GM23248 (cell line): ENCODE results near the gene GLI2. TPM values are rescaled to one million over a fixed set of nuclear protein-coding genes. Genes with fewer than 3 reads are reported as not detected.

Source experiments
- DNase-seq: peaks from one replicate; pipeline ENCODE4 v3.0.0-alpha.2; 2015
- H2AFZ ChIP-seq: fragments of 200-600 bp; sonication (generic); 2 replicates; pipeline ENCODE4 v1.6.1; 2016; ENCODE audit warnings: antibody characterized with exemption
- H3F3A ChIP-seq: fragments of 200-600 bp; sonication (generic); 2 replicates; pipeline ENCODE4 v1.6.1; 2016; ENCODE audit warnings: mild to moderate bottlenecking, antibody characterized with exemption, mixed run types; ENCODE audit not compliant: insufficient read depth
- H3K27ac ChIP-seq: fragments of 200-600 bp; sonication (generic); 2 replicates; pipeline ENCODE4 v1.5.1; 2016; ENCODE audit warnings: mild to moderate bottlenecking
- H3K27me3 ChIP-seq: fragments of 200-600 bp; sonication (generic); replicated peaks from 2 replicates; pipeline ENCODE4 v1.6.1; 2016; ENCODE audit warnings: mild to moderate bottlenecking; ENCODE audit not compliant: insufficient read depth
- H3K36me3 ChIP-seq: fragments of 200-600 bp; sonication (generic); 2 replicates; pipeline ENCODE4 v1.6.1; 2016; ENCODE audit warnings: low read depth, mild to moderate bottlenecking
- H3K4me1 ChIP-seq: fragments of 200-600 bp; sonication (generic); 2 replicates; pipeline ENCODE4 v1.6.1; 2016; ENCODE audit warnings: mild to moderate bottlenecking; ENCODE audit not compliant: insufficient read depth
- H3K4me2 ChIP-seq: fragments of 200-600 bp; sonication (generic); one replicate; pipeline ENCODE4 v1.6.1; 2016; ENCODE audit warnings: mild to moderate bottlenecking; ENCODE audit not compliant: unreplicated experiment
- H3K4me3 ChIP-seq: fragments of 200-600 bp; sonication (generic); 2 replicates; pipeline ENCODE4 v1.5.1; 2016; ENCODE audit warnings: mild to moderate bottlenecking
- H3K79me2 ChIP-seq: fragments of 200-600 bp; sonication (generic); 2 replicates; pipeline ENCODE4 v1.6.1; 2016; ENCODE audit warnings: mild to moderate bottlenecking; ENCODE audit not compliant: insufficient read depth
- H3K9ac ChIP-seq: fragments of 200-600 bp; sonication (generic); 2 replicates; pipeline ENCODE4 v1.6.1; 2016; ENCODE audit warnings: mild to moderate bottlenecking
- H3K9me2 ChIP-seq: fragments of 200-600 bp; sonication (generic); 2 replicates; pipeline ENCODE4 v1.6.1; 2016; ENCODE audit warnings: mixed run types, mild to moderate bottlenecking, moderate library complexity; ENCODE audit not compliant: insufficient read depth
- H3K9me3 ChIP-seq: fragments of 200-600 bp; sonication (generic); one replicate; pipeline ENCODE4 v1.6.1; 2017; ENCODE audit warnings: low read depth
- H4K20me1 ChIP-seq: fragments of 200-600 bp; sonication (generic); 2 replicates; pipeline ENCODE4 v1.6.0; 2016; ENCODE audit not compliant: insufficient read depth
- EZH2 ChIP-seq: fragments of 200-600 bp; sonication (generic); IDR thresholded peaks from 2 replicates; pipeline ENCODE4 v1.6.1; 2018; ENCODE audit warnings: antibody characterized with exemption, mild to moderate bottlenecking; ENCODE audit not compliant: insufficient read depth, poor library complexity, severe bottlenecking
- EZH2phosphoT487 ChIP-seq: fragments of 200-600 bp; sonication (generic); IDR thresholded peaks from 2 replicates; pipeline ENCODE4 v1.6.1; 2018; ENCODE audit warnings: antibody characterized with exemption, moderate library complexity, mild to moderate bottlenecking, low read depth; ENCODE audit not compliant: insufficient read depth
- WGBS, 2 experiments: methylation state at CpG; one replicate each; pipeline ENCODE4 v1.1.6; 2015 to 2017; ENCODE audit warnings: low lambda C conversion rate in 2 of 2, low coverage in 1 of 2; ENCODE audit errors: missing lambda C conversion rate in 2 of 2; 5-methylcytosine and 5-hydroxymethylcytosine counted together
- in situ Hi-C: fragments of 300-500 bp; cut with MboI; formaldehyde crosslinking; loops from 2 replicates; pipeline ENCODE4 v1.15.0; 2020
- polyA plus RNA-seq: library from polyadenylated mRNA; unstranded; fragments of >200 nt; fragmentation: Nextera tagmentation; extraction: Ambion mirVana; gene quantifications from 2 replicates; pipeline ENCODE4 v1.2.1, GENCODE V29; 2016
- total RNA-seq: library from RNA; depleted of rRNA; stranded (reverse); fragments of >200 nt; shearing (Covaris generic); gene quantifications from 2 replicates; pipeline ENCODE4 v1.2.3, GENCODE V29; 2014

GLI2 gene
- total and polyA plus RNA-seq, 2 experiments from 2014 or later = 8.3 to 9.0 TPM

GRCh38 chr2:120711694-120712093 lies 24.0 kb upstream of the GLI2 start:
- TF ChIP-seq EZH2 = no peak
- no peak for TF ChIP-seq EZH2phosphoT487
- no peaks in the 10 kb centered on the region for H3K9me2 ChIP-seq
- in situ Hi-C loops = no loop called here
- 75 to 78% methylated on average over 5 of the region's 5 CpGs for WGBS, 2 experiments
- H4K20me1 ChIP-seq = no peaks in the 10 kb centered on the region
- no peaks in the 10 kb centered on the region for H3K9me3 ChIP-seq
- no peak overlapping the region for H3K9ac ChIP-seq
- no peaks in the 10 kb centered on the region for H3K79me2 ChIP-seq
- peaks cover 3% of the 10 kb centered on the region for H3F3A ChIP-seq
- H3K4me3 ChIP-seq = no peak overlapping the region
- no peaks in the 10 kb centered on the region for H3K36me3 ChIP-seq
- H3K27me3 ChIP-seq = no peaks in the 10 kb centered on the region
- H2AFZ ChIP-seq = no peak overlapping the region
- peaks cover 10% of the 10 kb centered on the region for H3K4me1 ChIP-seq
- no peak for DNase-seq
- no peak overlapping the region for H3K4me2 ChIP-seq
- H3K27ac ChIP-seq = no peak overlapping the region

- Histone ChIP-seq H3K27me3 (no peaks in the 10 kb centered on the region), H3K36me3 (no peaks in the 10 kb centered on the region), H4K20me1 (no peaks in the 10 kb centered on the region), H3F3A (peaks cover 3% of the 10 kb centered on the region), H3K4me2 (no peak overlapping the region), H3K9ac (no peak overlapping the region), H3K79me2 (no peaks in the 10 kb centered on the region), H3K4me3 (no peak overlapping the region), H3K4me1 (peaks cover 10% of the 10 kb centered on the region), H3K9me2 (no peaks in the 10 kb centered on the region), H3K27ac (no peak overlapping the region), H3K9me3 (no peaks in the 10 kb centered on the region), H2AFZ (no peak overlapping the region)
- peak; percentile 56 for DNase-seq
- in situ Hi-C loops = no loop called here
- WGBS, 2 experiments = 44 to 50% methylated on average over 3 to 7 of the region's 7 CpGs
- no peak for TF ChIP-seq EZH2
- no peak for TF ChIP-seq EZH2phosphoT487
These were observed 23.4 kb upstream of the GLI2 start for GRCh38 chr2:120712180-120712681.

DNA sequence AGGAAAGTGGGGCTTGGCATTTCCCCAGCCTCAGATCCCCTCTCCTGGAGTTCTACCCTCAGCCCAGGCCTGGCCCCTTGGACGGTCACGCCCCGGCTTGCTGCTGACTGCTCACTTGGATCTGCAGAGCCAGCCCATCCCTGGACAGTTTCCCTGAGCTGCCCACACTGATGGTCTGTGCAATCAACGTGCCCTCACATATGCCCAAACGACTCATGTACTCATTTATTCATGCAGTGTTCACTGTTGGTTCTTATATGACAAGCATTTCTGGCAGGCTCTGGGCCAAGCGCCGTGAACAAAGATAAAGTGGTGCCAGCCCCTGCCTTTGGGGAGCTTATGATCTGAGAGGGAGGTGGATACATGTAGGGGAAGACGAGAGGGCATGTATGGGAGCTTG lies 20.3 kb upstream of the GLI2 start:
- Histone ChIP-seq H4K20me1 (no peaks in the 10 kb centered on the region), H3K36me3 (no peaks in the 10 kb centered on the region), H3K4me2 (no peak overlapping the region), H3K27me3 (no peaks in the 10 kb centered on the region), H3K27ac (no peak overlapping the region), H3K4me3 (no peak overlapping the region), H2AFZ (no peak overlapping the region), H3K79me2 (no peaks in the 10 kb centered on the region), H3K4me1 (peaks cover 10% of the 10 kb centered on the region), H3K9me3 (no peaks in the 10 kb centered on the region), H3K9ac (no peak overlapping the region), H3K9me2 (no peaks in the 10 kb centered on the region), H3F3A (no peaks in the 10 kb centered on the region; the same call in 1 of the 2 replicates)
- no peak for TF ChIP-seq EZH2
- TF ChIP-seq EZH2phosphoT487 = no peak
- in situ Hi-C loops = no loop called here
- DNase-seq = peak; percentile 29
- 58 to 59% methylated on average over 8 of the region's 8 CpGs for WGBS, 2 experiments

- H3K27me3 ChIP-seq = no peaks in the 10 kb centered on the region
- no peaks in the 10 kb centered on the region; the same call in 1 of the 2 replicates for H3F3A ChIP-seq
- no peak for DNase-seq
- TF ChIP-seq EZH2 (no peak), EZH2phosphoT487 (no peak)
- in situ Hi-C loops = no loop called here
- H3K4me1 ChIP-seq = peaks cover 10% of the 10 kb centered on the region
- no peak overlapping the region for H3K4me3 ChIP-seq
- 70 to 78% methylated on average over 8 of the region's 8 CpGs for whole genome bisulfite sequencing, 2 experiments
- H4K20me1 ChIP-seq = no peaks in the 10 kb centered on the region
- no peak overlapping the region for H3K4me2 ChIP-seq
- H3K9me2 ChIP-seq = no peaks in the 10 kb centered on the region
- H3K9ac ChIP-seq = no peak overlapping the region
- no peak overlapping the region for H2AFZ ChIP-seq
- H3K9me3 ChIP-seq = no peaks in the 10 kb centered on the region
- H3K36me3 ChIP-seq = no peaks in the 10 kb centered on the region
- H3K79me2 ChIP-seq = no peaks in the 10 kb centered on the region
- no peak overlapping the region for H3K27ac ChIP-seq
These were observed 19.7 kb upstream of the GLI2 start for GRCh38 chr2:120715941-120716340.
